NCI-H1694 treated with DMSO at 0.1 percent for 48 hours (cell line): Measurements from ENCODE around the gene ZNF398.

ENCODE experiments used
- DNase-seq: peaks from one replicate; lab custom pipeline; 2025; lab: John Stamatoyannopoulos, UW

ZNF398 gene

GRCh38 chr7:149150981-149151380, 3.7 kb downstream of the ZNF398 start:
- no peak for DNase-seq

DNA sequence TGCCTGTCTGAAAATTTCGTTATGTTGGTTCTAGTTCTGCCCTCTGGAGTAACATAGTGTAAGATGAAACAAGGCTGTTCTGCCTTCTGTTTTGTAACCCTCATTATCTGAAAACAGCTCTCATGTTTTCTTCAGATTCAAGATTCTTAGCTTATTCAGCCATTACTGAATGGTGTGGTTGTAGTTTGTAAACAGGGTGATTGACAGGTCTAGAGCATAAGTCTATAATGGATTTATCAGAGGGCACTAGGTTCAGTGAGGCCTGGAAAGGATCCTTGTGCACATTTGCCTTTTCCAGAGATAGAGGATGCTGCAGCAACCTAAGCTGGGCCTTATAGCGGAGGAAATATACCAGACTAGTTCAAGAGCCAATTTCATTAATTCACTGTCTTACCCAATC, 6.1 kb downstream of the ZNF398 start:
- no peak for DNase-seq

DNA sequence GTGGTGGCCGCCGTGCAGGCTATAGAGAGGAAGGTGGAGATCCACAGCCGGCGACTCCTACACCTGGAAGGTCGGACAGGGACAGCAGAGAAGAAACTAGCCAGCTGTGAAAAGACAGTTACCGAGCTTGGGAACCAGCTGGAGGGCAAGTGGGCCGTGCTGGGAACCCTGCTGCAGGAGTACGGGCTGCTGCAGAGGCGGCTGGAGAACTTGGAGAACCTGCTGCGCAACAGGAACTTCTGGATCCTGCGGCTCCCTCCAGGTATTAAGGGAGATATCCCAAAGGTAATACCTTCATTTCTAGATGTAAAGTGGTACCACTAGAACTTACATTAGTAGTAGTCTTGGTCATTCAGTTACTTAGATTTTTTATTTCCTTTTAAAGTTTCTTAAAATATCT, 6.8 kb downstream of the ZNF398 start:
- DNase-seq: no peak

- DNase-seq: no peak
Measured at GRCh38 chr7:149156898-149157297, 9.6 kb downstream of the ZNF398 start.

- no peak for DNase-seq
Measured at GRCh38 chr7:149161241-149161848, 14.1 kb downstream of the ZNF398 start.

GRCh38 chr7:149166142-149166541, 18.9 kb downstream of the ZNF398 start:
- no peak for DNase-seq

DNA sequence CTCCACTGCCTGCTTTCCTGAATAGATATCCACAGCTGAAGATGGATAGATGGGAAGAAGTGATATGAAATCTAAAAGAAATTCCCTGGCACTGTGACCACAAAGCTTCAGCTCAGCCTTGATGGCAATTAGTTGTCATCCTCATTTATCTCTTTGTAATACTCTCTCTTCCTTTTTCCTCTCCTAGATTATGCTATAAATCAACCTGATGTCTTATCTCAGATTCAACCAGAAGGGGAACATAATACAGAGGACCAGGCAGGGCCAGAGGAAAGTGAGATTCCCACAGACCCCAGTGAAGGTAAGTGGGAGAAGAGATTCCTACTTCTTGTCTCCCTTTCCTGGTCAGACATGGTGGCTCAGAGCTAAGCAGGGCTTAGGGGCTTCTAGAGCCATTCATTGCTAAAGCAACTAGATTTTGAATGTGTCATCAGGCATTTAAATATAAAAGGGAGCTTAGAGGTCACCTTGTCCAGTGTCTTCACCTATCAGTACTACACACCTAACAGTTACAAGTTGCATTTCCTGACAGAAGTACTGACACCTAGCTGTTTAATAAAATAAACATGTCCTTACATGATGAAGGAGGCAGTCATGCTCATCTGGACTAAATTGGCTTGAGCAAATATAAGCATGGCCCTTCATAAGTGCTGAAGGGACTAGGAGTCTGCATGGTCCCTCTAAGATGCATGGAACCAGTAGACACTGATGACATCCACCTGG, 19.5 kb downstream of the ZNF398 start:
- no peak for DNase-seq

GRCh38 chr7:149171892-149172533, 24.8 kb downstream of the ZNF398 start:
- no peak for DNase-seq

- no peak for DNase-seq
Measured at GRCh38 chr7:149172534-149172920, 25.3 kb downstream of the ZNF398 start.

- DNase-seq: no peak
Measured at GRCh38 chr7:149175150-149175549, 27.9 kb downstream of the ZNF398 start.

DNA sequence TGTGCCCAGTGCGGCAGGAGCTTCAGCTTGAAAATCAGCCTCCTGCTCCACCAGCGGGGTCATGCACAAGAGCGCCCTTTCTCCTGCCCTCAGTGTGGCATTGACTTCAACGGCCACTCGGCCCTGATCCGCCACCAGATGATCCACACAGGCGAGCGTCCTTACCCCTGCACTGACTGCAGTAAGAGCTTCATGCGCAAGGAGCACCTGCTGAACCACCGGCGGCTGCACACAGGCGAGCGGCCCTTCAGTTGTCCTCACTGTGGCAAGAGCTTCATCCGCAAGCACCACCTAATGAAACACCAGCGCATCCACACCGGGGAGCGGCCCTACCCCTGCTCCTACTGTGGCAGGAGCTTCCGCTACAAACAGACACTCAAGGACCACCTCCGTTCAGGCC, 32.0 kb downstream of the ZNF398 start:
- DNase-seq: no peak

DNA sequence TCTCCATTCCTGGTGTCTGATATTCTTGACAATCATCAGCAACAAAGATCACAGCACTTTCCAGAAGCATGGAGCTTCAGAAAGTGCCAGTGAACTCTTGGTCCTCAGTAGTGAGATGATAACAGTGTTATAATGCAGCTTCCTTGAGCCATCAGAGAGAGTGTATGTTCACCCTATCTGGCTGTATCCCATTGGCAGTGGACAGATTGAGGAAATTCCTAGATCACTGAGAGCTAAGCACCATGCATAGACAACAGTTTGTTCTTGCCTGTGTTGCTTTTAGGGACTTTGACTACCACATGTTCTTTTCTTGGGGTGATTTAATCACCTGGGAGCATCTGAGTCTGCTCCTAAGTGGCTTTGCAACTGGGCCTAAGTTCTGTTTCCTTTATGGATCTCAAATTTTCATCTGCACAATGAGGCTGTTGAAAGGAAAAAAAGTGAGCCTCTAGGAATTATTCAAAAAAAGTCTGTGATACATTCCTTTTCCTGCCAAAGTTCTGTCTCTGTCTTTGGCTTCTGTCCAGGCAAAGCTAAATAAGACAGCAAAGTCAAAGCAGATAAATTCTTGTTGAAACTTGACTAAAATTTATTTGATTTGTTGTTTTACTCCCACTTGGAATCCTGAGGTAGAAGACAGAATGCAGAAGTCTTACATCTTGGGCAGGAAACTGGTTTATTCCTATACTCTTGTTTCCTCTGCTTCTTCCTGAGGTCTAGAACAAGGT, 33.6 kb downstream of the ZNF398 start:
- DNase-seq: no peak

GRCh38 chr7:149181450-149181790, 34.2 kb downstream of the ZNF398 start:
- DNase-seq: no peak

DNA sequence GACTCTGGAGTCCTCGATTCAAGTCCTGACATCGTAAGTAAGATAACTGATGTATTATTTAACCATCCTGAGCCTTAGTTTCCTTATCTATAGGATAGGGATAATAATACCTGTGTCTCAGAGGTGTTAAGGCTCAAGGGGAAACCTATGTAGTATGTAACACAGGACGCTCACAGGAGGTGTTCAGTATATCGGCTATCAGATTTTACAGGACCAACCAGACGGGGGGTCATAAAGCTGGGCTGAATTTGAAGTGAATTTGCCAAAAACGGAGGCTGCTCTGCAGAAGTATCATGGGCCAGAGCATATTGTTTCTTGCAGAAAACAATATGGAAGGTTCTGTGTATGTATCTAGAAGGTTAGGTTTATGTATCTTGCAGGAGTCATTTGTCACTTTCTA, 37.0 kb downstream of the ZNF398 start:
- no peak for DNase-seq

- no peak for DNase-seq
Measured at GRCh38 chr7:149188213-149188612, 41.0 kb downstream of the ZNF398 start.

DNA sequence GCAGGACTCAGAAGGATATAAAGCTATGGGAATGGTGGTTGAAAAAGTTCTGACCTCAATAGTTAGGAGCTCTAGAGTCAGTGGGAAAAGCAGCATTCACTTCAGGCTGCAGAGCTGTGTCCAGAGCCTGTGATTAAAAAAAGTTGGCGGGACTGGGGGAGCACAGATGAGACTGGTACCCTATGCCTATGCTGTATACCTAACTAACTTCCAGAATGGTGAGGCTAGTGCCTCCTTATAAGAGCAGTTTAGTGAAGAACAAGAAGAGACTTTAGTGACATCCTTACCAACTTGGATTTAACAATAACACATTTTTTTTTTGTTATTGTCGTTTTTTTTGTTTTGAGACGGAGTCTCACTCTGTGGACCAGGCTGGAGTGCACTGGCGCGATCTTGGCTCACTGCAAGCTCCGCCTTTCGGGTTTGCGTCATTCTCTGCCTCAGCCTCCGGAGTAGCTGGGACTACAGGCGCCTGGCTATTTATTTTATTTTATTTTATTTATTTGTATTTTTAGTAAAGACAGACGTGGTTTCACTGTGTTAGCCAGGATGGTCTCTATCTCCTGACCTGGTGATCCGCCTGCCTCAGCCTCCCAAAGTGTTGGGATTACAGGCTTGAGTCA, 41.5 kb downstream of the ZNF398 start:
- no peak for DNase-seq

GRCh38 chr7:149191851-149192250, 44.6 kb downstream of the ZNF398 start:
- no peak for DNase-seq

GRCh38 chr7:149194799-149195179, 47.5 kb downstream of the ZNF398 start:
- DNase-seq: no peak

DNA sequence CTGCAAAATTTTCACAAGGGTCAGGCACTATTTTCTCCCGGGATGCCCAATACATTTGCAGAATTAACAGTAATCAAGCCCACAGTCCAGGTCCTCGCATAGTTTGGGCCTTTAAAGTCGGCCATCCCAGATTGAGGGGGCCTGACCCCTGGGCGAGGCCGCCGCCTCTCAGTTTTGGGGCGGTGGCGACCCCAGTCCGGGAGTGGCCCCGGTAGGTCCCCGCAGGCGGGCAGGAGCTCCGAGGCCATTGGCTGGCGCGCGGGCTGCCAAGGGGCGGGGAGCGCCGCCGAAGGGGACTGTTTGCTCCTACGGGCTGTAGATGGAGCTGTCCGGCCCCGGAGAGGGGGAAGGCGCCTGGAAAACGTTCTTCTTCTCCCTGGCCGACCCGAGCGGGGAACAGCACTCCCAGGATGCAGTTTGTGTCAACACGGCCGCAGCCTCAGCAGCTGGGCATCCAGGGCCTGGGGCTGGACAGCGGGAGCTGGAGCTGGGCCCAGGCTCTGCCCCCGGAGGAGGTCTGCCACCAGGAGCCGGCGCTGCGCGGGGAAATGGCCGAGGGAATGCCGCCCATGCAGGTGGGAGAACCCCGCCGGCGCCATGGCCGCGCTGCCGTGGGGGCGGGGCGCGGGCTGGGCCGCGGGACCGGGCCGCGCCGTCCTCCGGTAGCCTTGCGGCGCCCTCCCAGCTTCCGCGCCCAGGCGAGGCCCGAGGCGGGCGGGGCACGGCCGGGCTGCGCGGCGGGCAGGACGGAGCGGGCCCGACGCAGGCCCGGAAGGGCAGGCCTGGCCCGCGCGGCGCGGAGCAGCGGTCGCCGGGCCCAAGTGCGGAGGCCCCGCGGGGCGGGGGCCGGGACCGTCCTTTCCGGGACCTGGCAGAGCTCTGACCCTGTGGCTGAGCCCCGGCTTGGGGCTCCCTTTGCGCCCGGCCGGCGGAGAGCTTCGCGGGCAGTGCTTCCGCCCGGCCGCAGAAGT, 48.2 kb downstream of the ZNF398 start, which contains the start of gene ZNF282:
ZNF282 (plus strand) TSS at position 367 of the 971 bp plus-strand sequence; CDS start at position 411, 44 bp downstream.
- DNase-seq: peak; percentile 81

GRCh38 chr7:149196151-149196704, 49.0 kb downstream of the ZNF398 start:
- no peak for DNase-seq

GRCh38 chr7:149196705-149197171, 49.5 kb downstream of the ZNF398 start:
- no peak for DNase-seq
